GM12878 (cell line): ENCODE data around the gene DMWD. TPM values are rescaled to one million over a fixed set of nuclear protein-coding genes. Genes with fewer than 3 reads are reported as not detected.

Experiments
- ATAC-seq: fragments of 200-7000 bp; cut with Tn5 transposase; 3 replicates; pipeline ENCODE4 v1.9.1; 2020; ENCODE audit warnings: mild to moderate bottlenecking, moderate library complexity
- BruUV-seq: library from RNA; stranded (reverse); fragments of 400-500 nt; replicated peaks from 2 replicates; lab custom pipeline; 2021; lab: Mats Ljungman, UMichigan
- CTCF ChIA-PET: fragments of 300-600 bp; sonication (Branson Sonifier 250); formaldehyde crosslinking; extraction: SDS; loops from one replicate; lab custom pipeline; 2021; ENCODE audit warnings: inconsistent platforms; lab: Yijun Ruan, JAX
- POLR2A ChIA-PET: fragments of 350-600 bp; formaldehyde crosslinking; extraction: SDS; loops from one replicate; lab custom pipeline; 2021; ENCODE audit warnings: inconsistent platforms; lab: Charles Lee
- RAD21 ChIA-PET: fragments of 300-600 bp; sonication (Branson Sonifier 250); formaldehyde crosslinking; loops from one replicate; lab custom pipeline; 2023; ENCODE audit warnings: antibody characterized with exemption; ENCODE audit not compliant: unreplicated experiment; lab: Charles Lee
- SMC1A ChIA-PET: fragments of 300-600 bp; sonication (Branson Sonifier 250); formaldehyde crosslinking; loops from one replicate; lab custom pipeline; 2023; ENCODE audit not compliant: unreplicated experiment, uncharacterized antibody; lab: Charles Lee
- DNase-seq: peaks from one replicate; pipeline ENCODE4 v3.0.0-alpha.2; 2011; ENCODE audit warnings: low read depth, low spot score
- FAIRE-seq: peaks from 3 replicates; lab custom pipeline; 2011; peaks lifted over from hg19 to GRCh38; lab: Jason Lieb, UNC
- H2AFZ ChIP-seq: 2 replicates; pipeline ENCODE4 v1.6.0; 2011; ENCODE audit warnings: low read depth, low read length, control low read depth; ENCODE audit not compliant: control insufficient read depth
- H3K27ac ChIP-seq: 2 replicates; pipeline ENCODE4 v1.5.1; 2011; ENCODE audit warnings: control low read depth; ENCODE audit not compliant: control insufficient read depth, insufficient read depth
- H3K27me3 ChIP-seq, 2 experiments: replicated peaks in 1 of 2; 2 replicates each; pipeline versions ENCODE4 v1.6.0 to v1.6.1; 2011; ENCODE audit warnings: low read length in 1 of 2; ENCODE audit not compliant: control insufficient read depth in 2 of 2, insufficient read depth in 2 of 2
- H3K36me3 ChIP-seq, 2 experiments: 2 replicates each; pipeline ENCODE4 v1.5.1; 2011; ENCODE audit warnings: low read length in 1 of 2; ENCODE audit not compliant: control insufficient read depth in 2 of 2, insufficient read depth in 2 of 2
- H3K4me1 ChIP-seq: 2 replicates; pipeline ENCODE4 v1.6.1; 2011; ENCODE audit warnings: mild to moderate bottlenecking, low read length, moderate library complexity, mixed read lengths; ENCODE audit not compliant: control insufficient read depth, insufficient read depth
- H3K4me2 ChIP-seq: 2 replicates; pipeline ENCODE4 v1.6.0; 2011; ENCODE audit warnings: control low read depth; ENCODE audit not compliant: control insufficient read depth, insufficient read depth
- H3K4me3 ChIP-seq: fragments of 200-600 bp; sonication (generic); 2 replicates; pipeline ENCODE4 v1.5.1; 2016
- H3K79me2 ChIP-seq: 2 replicates; pipeline ENCODE4 v1.6.0; 2011; ENCODE audit warnings: low read length; ENCODE audit not compliant: control insufficient read depth, insufficient read depth
- H3K9ac ChIP-seq: 2 replicates; pipeline ENCODE4 v1.8.0; 2011; ENCODE audit warnings: low read length, control low read depth, mixed read lengths; ENCODE audit not compliant: control insufficient read depth, insufficient read depth
- H3K9me3 ChIP-seq: replicated peaks from 3 replicates; pipeline ENCODE4 v1.5.1; 2011; ENCODE audit warnings: mild to moderate bottlenecking, low read length; ENCODE audit not compliant: control insufficient read depth, insufficient read depth
- H4K20me1 ChIP-seq: 2 replicates; pipeline ENCODE4 v1.6.0; 2011; ENCODE audit not compliant: control insufficient read depth, insufficient read depth
- BACH1 ChIP-seq: fragments of 450-650 bp; IDR thresholded peaks from 2 replicates; pipeline ENCODE4 v1.6.1; 2017; ENCODE audit warnings: mild to moderate bottlenecking, borderline replicate concordance
- CREM ChIP-seq: IDR thresholded peaks from 2 replicates; pipeline ENCODE4 v1.6.1; 2014; ENCODE audit warnings: antibody characterized with exemption, low read depth
- E2F4 ChIP-seq: IDR thresholded peaks from 2 replicates; pipeline ENCODE4 v1.6.1; 2012; ENCODE audit warnings: low read depth, low read length, improper control_type of control experiment
- ETV6 ChIP-seq, 2 experiments: fragments of 450-650 bp in 1 of 2; IDR thresholded peaks in 1 of 2; conservative IDR thresholded peaks in 1 of 2; 2 replicates each; pipeline ENCODE4 v1.6.1; 2014; ENCODE audit warnings: antibody characterized with exemption in 1 of 2, borderline replicate concordance in 1 of 2, low read depth in 1 of 2, mild to moderate bottlenecking in 1 of 2, moderate library complexity in 1 of 2
- IRF4 ChIP-seq: IDR thresholded peaks from 2 replicates; pipeline ENCODE4 v1.6.1; 2011; ENCODE audit warnings: low read depth, low read length
- JUND ChIP-seq: IDR thresholded peaks from 2 replicates; pipeline ENCODE4 v1.6.1; 2012; ENCODE audit warnings: low read depth, mild to moderate bottlenecking, low read length, improper control_type of control experiment, moderate library complexity
- MXI1 ChIP-seq: fragments of 150-350 bp; IDR thresholded peaks from 2 replicates; pipeline ENCODE4 v1.6.1; 2011; ENCODE audit warnings: low read depth, mild to moderate bottlenecking, inconsistent platforms, low read length, improper control_type of control experiment
- PAX5 ChIP-seq: IDR thresholded peaks from 2 replicates; pipeline ENCODE4 v1.6.1; 2011; ENCODE audit warnings: low read depth, low read length, borderline replicate concordance
- RUNX3 ChIP-seq: IDR thresholded peaks from 2 replicates; pipeline ENCODE4 v1.6.1; 2012; ENCODE audit warnings: low read length, inconsistent platforms
- SKIL ChIP-seq: fragments of 450-650 bp; IDR thresholded peaks from 2 replicates; pipeline ENCODE4 v1.6.1; 2017; ENCODE audit warnings: mild to moderate bottlenecking, low read depth, inconsistent platforms; ENCODE audit not compliant: poor library complexity, severe bottlenecking
- STAT1 ChIP-seq: fragments of 450-650 bp; conservative IDR thresholded peaks from 2 replicates; pipeline ENCODE4 v1.6.1; 2014; ENCODE audit warnings: antibody characterized with exemption, mild to moderate bottlenecking
- STAT3 ChIP-seq: IDR thresholded peaks from 2 replicates; pipeline ENCODE4 v1.6.1; 2011; ENCODE audit warnings: low read depth, low read length, improper control_type of control experiment
- SUPT20H ChIP-seq: IDR thresholded peaks from 2 replicates; pipeline ENCODE4 v1.6.1; 2011; ENCODE audit warnings: low read depth, mild to moderate bottlenecking, low read length, moderate library complexity, borderline replicate concordance; ENCODE audit not compliant: control insufficient read depth
- SUZ12 ChIP-seq: fragments of 200-600 bp; sonication (generic); IDR thresholded peaks from one replicate; pipeline ENCODE4 v1.6.1; 2018; ENCODE audit warnings: antibody characterized with exemption, mild to moderate bottlenecking; ENCODE audit not compliant: unreplicated experiment
- TCF12 ChIP-seq: IDR thresholded peaks from 2 replicates; pipeline ENCODE4 v1.6.1; 2011; ENCODE audit warnings: low read depth, mild to moderate bottlenecking, low read length
- WGBS: methylation state at CpG from one replicate; pipeline ENCODE4 v1.1.6; 2016; ENCODE audit warnings: low lambda C conversion rate; ENCODE audit not compliant: insufficient replicate concordance, insufficient coverage; ENCODE audit errors: missing lambda C conversion rate; 5-methylcytosine and 5-hydroxymethylcytosine counted together
- in situ Hi-C: fragments of 300-500 bp; cut with MboI; formaldehyde crosslinking; loops from 9 replicates; pipeline ENCODE4 v1.14.3; 2018; ENCODE audit warnings: mixed read lengths
- intact Hi-C: fragments of 100-400 bp; cut with micrococcal nuclease; formaldehyde crosslinking; loops from one replicate; pipeline ENCODE4 v1.14.2; 2022; ENCODE audit not compliant: unreplicated experiment
- polyA plus RNA-seq, 11 experiments: library from polyadenylated mRNA; depleted of rRNA in 4 of 11; unstranded in 6 of 11; stranded (reverse) in 5 of 11; fragments of >200 nt; fragmentation: Nextera tagmentation in 4 of 11; fragmentation: Illumina TruSeq in 1 of 11; extraction: Ambion mirVana in 4 of 11; extraction: Trizol in 1 of 11; gene quantifications; 1 replicate in 1 of 11; 2 replicates in 10 of 11; pipeline versions ENCODE4 v1.2.1 to v1.2.3, GENCODE V29; 2011 to 2016; ENCODE audit warnings: inconsistent platforms in 2 of 11, missing spikeins in 2 of 11, low read depth in 1 of 11
- total RNA-seq, 4 experiments: library from RNA; depleted of rRNA in 3 of 4; stranded (reverse); fragments of >200 nt in 3 of 4; fragmentation: Illumina TruSeq in 1 of 4; extraction: Trizol in 1 of 4; gene quantifications; 2 replicates each; pipeline versions ENCODE4 v1.2.1 to v1.2.3, GENCODE V29; 2013 to 2021

DMWD gene
- total and polyA plus RNA-seq, 10 of the 15 experiments (the other 5 are each of a cell fraction or from before 2014, with no cell fraction given), result 3.5 to 56.0 (median 11.6) TPM

DNA sequence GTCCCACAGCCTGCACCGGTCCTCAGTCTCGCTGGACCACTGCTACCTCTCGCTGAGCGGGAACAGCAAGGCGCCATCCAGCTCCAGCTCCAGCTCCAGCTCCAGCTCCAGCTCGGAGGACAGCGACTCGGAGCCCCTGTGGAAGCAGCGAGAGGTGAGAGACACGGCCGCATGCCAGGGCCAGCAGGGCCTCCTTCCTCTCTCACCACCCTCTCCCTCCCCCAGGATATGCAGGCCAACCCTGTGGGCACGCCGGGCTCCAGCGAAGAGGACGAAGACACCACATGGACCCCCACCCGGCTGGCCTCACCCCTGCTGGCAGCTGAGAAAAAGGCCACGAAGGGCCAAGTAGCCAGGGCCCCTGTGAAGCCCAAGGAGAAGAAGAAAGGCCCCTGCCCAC is 30.9 kb downstream of the DMWD start:
- no peaks in the 10 kb centered on the region for H3K4me1 ChIP-seq
- no peak for ATAC-seq
- no peaks in the 10 kb centered on the region for H3K9me3 ChIP-seq
- H3K27me3 ChIP-seq, result no peaks in the 10 kb centered on the region
- H3K4me3 ChIP-seq, result no peak overlapping the region
- DNase-seq, result no peak
- no peak overlapping the region for H3K27ac ChIP-seq
- H3K79me2 ChIP-seq, result no peaks in the 10 kb centered on the region
- ChIA-PET CTCF (interaction anchor here (0.6 to 1.8 kb wide), 2 partner anchors 7 to 36 kb away, joined by 4 to 7 read pairs; partner anchors contain the start of gene SIX5), RAD21 (no interaction called here), SMC1A (no interaction called here), POLR2A (interaction anchor here (0.6 kb wide), 1 partner anchor 18 kb away, joined by 4 read pairs; no protein-coding TSS in a partner anchor)
- H4K20me1 ChIP-seq, result no peaks in the 10 kb centered on the region
- WGBS, result 73% methylated on average over 15 of the region's 17 CpGs
- no TSS peak for BruUV-seq
- no peak overlapping the region for H2AFZ ChIP-seq
- in situ Hi-C loops (no loop called here), intact Hi-C loops (no loop called here)
- no peak overlapping the region for H3K4me2 ChIP-seq
- H3K9ac ChIP-seq, result no peak overlapping the region
- no peak for FAIRE-seq
- TF ChIP-seq STAT1 (no peak), SKIL (no peak), SUPT20H (no peak), TCF12 (no peak), BACH1 (no peak), SUZ12 (no peak), PAX5 (no peak), MXI1 (no peak), ETV6 (conservative IDR thresholded peaks at IDR 0.05 in 1 of 2, IDR thresholded peaks at IDR 0.05 in 1 of 2; ENCODE audit: borderline replicate concordance in 1 of 2, low read depth in 1 of 2) (no peak), CREM (no peak), E2F4 (no peak), STAT3 (no peak), JUND (no peak), IRF4 (no peak), RUNX3 (no peak)
- H3K36me3 ChIP-seq, result no peaks in the 10 kb centered on the region
